CD14-positive monocyte (primary cell): ENCODE data around the gene CSTF1. TPM values are rescaled to one million over a fixed set of nuclear protein-coding genes. Genes with fewer than 3 reads are reported as not detected.
A peak's percentile ranks its signal among the peaks of the same experiment; 100 is the strongest.

Experiments
- DNase-seq, 3 donors: peaks; one replicate each; pipeline ENCODE4 v3.0.0-alpha.2; 2011 to 2022
- H2AFZ ChIP-seq: 2 replicates; pipeline ENCODE4 v1.6.0; 2012; ENCODE audit warnings: mild to moderate bottlenecking, low read depth, low read length, inconsistent platforms; ENCODE audit not compliant: insufficient read depth, poor library complexity, severe bottlenecking
- H3K27ac ChIP-seq, 2 donors: 1 replicate in 1 of 2; 2 replicates in 1 of 2; pipeline ENCODE4 v1.5.1; 2012 to 2013; ENCODE audit warnings: low read length in 2 of 2, control low read depth in 1 of 2, inconsistent platforms in 1 of 2, low read depth in 1 of 2, mild to moderate bottlenecking in 1 of 2
- H3K27me3 ChIP-seq, 2 donors: one replicate each; pipeline versions ENCODE4 v1.6.0 to v1.6.1; 2011 to 2013; ENCODE audit warnings: low read length in 2 of 2; ENCODE audit not compliant: control insufficient read depth in 2 of 2, insufficient read depth in 2 of 2
- H3K36me3 ChIP-seq, 2 donors: replicated peaks in 1 of 2; 1 replicate in 1 of 2; 2 replicates in 1 of 2; pipeline versions ENCODE4 v1.5.1 to v1.6.1; 2012 to 2013; ENCODE audit warnings: low read length in 2 of 2, control low read depth in 1 of 2, inconsistent platforms in 1 of 2, mild to moderate bottlenecking in 1 of 2; ENCODE audit not compliant: insufficient read depth in 2 of 2, control insufficient read depth in 1 of 2
- H3K4me1 ChIP-seq, 2 donors: 1 replicate in 1 of 2; 2 replicates in 1 of 2; pipeline versions ENCODE4 v1.5.1 to v1.6.1; 2012 to 2013; ENCODE audit warnings: low read length in 2 of 2, control low read depth in 1 of 2, inconsistent platforms in 1 of 2, mild to moderate bottlenecking in 1 of 2, moderate library complexity in 1 of 2; ENCODE audit not compliant: insufficient read depth in 2 of 2, control insufficient read depth in 1 of 2
- H3K4me2 ChIP-seq: replicated peaks from 2 replicates; pipeline ENCODE3; 2012; ENCODE audit warnings: low read length, moderate library complexity, mild to moderate bottlenecking; ENCODE audit not compliant: poor library complexity, severe bottlenecking; ENCODE audit errors: extremely low read depth
- H3K4me3 ChIP-seq, 3 experiments: fragments of 200-600 bp in 1 of 3; sonication (generic) in 1 of 3; replicated peaks in 1 of 3; 1 replicate in 2 of 3; 2 replicates in 1 of 3; pipeline ENCODE4 v1.5.1; 2011 to 2013; ENCODE audit warnings: low read length in 3 of 3, mild to moderate bottlenecking in 3 of 3, control low read depth in 2 of 3, low read depth in 2 of 3, inconsistent platforms in 1 of 3, moderate library complexity in 1 of 3
- H3K79me2 ChIP-seq: 2 replicates; pipeline ENCODE4 v1.6.0; 2012; ENCODE audit warnings: mild to moderate bottlenecking, control low read depth, inconsistent platforms, low read length, moderate library complexity; ENCODE audit not compliant: insufficient read depth
- H3K9ac ChIP-seq: 2 replicates; pipeline ENCODE4 v1.6.0; 2017; ENCODE audit warnings: low read length, mild to moderate bottlenecking; ENCODE audit not compliant: insufficient read depth, poor library complexity, severe bottlenecking
- H3K9me3 ChIP-seq, 2 donors: replicated peaks in 1 of 2; 1 replicate in 1 of 2; 2 replicates in 1 of 2; pipeline versions ENCODE4 v1.5.1 to v1.6.1; 2012 to 2013; ENCODE audit warnings: low read length in 2 of 2, control low read depth in 1 of 2; ENCODE audit not compliant: control insufficient read depth in 1 of 2, insufficient read depth in 1 of 2
- H4K20me1 ChIP-seq: 2 replicates; pipeline ENCODE4 v1.6.0; 2012; ENCODE audit warnings: mild to moderate bottlenecking, low read length, control low read depth, moderate library complexity; ENCODE audit not compliant: insufficient read depth
- H3K27ac Mint-ChIP-seq, 7 donors: one replicate each; pipeline ENCODE4 v1.8.0; 2020; ENCODE audit warnings: mild to moderate bottlenecking in 7 of 7, mixed read lengths in 7 of 7, moderate library complexity in 6 of 7, inconsistent platforms in 2 of 7
- H3K27me3 Mint-ChIP-seq, 3 donors: one replicate each; pipeline ENCODE4 v1.8.0; 2021 to 2022; ENCODE audit warnings: low read depth in 3 of 3, mild to moderate bottlenecking in 3 of 3, mixed read lengths in 3 of 3, moderate library complexity in 3 of 3, inconsistent platforms in 1 of 3
- H3K36me3 Mint-ChIP-seq, 2 donors: one replicate each; pipeline ENCODE4 v1.8.0; 2020; ENCODE audit warnings: mixed read lengths in 2 of 2, inconsistent platforms in 1 of 2, mild to moderate bottlenecking in 1 of 2
- H3K4me1 Mint-ChIP-seq: one replicate; pipeline ENCODE4 v1.8.0; 2020; ENCODE audit warnings: mild to moderate bottlenecking, mixed read lengths
- H3K4me3 Mint-ChIP-seq, 2 donors: one replicate each; pipeline ENCODE4 v1.8.0; 2020; ENCODE audit warnings: mild to moderate bottlenecking in 2 of 2, mixed read lengths in 2 of 2, moderate library complexity in 1 of 2
- H3K9me3 Mint-ChIP-seq, 7 donors: one replicate each; pipeline ENCODE4 v1.8.0; 2020 to 2022; ENCODE audit warnings: mixed read lengths in 7 of 7, mild to moderate bottlenecking in 6 of 7, moderate library complexity in 6 of 7, inconsistent platforms in 2 of 7
- WGBS: methylation state at CpG from one replicate; pipeline ENCODE4 v1.1.5; 2013; ENCODE audit warnings: missing lambda C conversion rate; ENCODE audit not compliant: insufficient coverage; 5-methylcytosine and 5-hydroxymethylcytosine counted together
- intact Hi-C, 2 donors: fragments of 100-400 bp; cut with micrococcal nuclease; formaldehyde crosslinking; loops; one replicate each; pipeline versions ENCODE4 v1.15.0 to v1.15.1; 2023
- polyA plus RNA-seq, 3 donors: library from polyadenylated mRNA; depleted of rRNA in 1 of 3; unstranded in 2 of 3; stranded (reverse) in 1 of 3; fragments of 300-500 nt in 2 of 3; fragments of >200 nt in 1 of 3; fragmentation: Illumina TruSeq in 2 of 3; gene quantifications; 1 replicate in 2 of 3; 2 replicates in 1 of 3; pipeline ENCODE4 v1.2.3, GENCODE V29; 2012 to 2021
- TF ChIP-seq, protein P1 (sequence below): fragments of 200-600 bp; IDR thresholded peaks from one replicate; pipeline ENCODE4 v1.8.0; 2022; ENCODE audit warnings: antibody characterized with exemption, mild to moderate bottlenecking

Gene CSTF1
- polyA plus RNA-seq, 3 donors, result 7.7 to 15.7 (median 10.7) TPM

DNA sequence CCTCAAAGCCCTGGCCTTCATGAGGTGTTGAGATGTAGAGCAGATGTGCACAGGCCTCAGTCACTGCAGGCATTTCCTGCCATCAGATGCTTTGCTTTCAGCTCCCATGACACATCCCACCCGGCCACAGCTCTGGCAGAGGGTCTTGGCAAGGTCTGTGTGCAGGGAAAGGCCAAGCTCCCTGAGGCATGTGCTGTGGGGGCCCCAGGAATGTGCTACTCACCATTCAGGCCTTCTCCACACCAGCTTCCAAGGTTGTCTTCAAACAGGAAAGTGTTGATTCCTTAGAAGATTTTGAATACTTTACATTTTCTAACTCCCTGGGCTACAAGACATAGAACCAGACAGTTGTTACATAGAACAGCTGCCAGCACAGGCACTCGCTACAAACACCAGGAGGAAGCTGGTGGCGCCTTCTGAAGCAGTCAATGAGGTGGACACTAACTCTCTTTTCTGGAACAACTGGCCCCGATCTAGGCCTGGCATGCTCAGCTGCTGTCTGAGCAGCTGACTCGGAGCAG, 47.4 kb downstream of the CSTF1 start:
- Histone ChIP-seq H3K79me2 (no peaks in the 10 kb centered on the region), H3K9ac (no peak overlapping the region), H3K36me3 (peaks cover 4 to 23% of the 10 kb centered on the region in 2 donors), H2AFZ (no peak overlapping the region), H3K9me3 (no peaks in the 10 kb centered on the region), H4K20me1 (no peaks in the 10 kb centered on the region), H3K27me3 (no peaks in the 10 kb centered on the region), H3K27ac (no peak overlapping the region), H3K4me3 (no peak overlapping the region), H3K4me1 (peaks cover 7 to 14% of the 10 kb centered on the region in 2 donors), H3K4me2 (no peak overlapping the region)
- Mint-ChIP-seq H3K9me3 (peaks cover 0 to 2% (median 0%) of the 10 kb centered on the region in 7 donors), H3K27ac (peak overlapping the region in 1 of 7 donors; percentile 69), H3K36me3 (peaks cover 27 to 43% of the 10 kb centered on the region in 2 donors), H3K4me3 (peak overlapping the region in 1 of 2 donors; percentile 39), H3K4me1 (peaks cover 27% of the 10 kb centered on the region), H3K27me3 (peaks cover 5 to 40% (median 13%) of the 10 kb centered on the region in 3 donors)
- TF ChIP-seq, protein P1, sequence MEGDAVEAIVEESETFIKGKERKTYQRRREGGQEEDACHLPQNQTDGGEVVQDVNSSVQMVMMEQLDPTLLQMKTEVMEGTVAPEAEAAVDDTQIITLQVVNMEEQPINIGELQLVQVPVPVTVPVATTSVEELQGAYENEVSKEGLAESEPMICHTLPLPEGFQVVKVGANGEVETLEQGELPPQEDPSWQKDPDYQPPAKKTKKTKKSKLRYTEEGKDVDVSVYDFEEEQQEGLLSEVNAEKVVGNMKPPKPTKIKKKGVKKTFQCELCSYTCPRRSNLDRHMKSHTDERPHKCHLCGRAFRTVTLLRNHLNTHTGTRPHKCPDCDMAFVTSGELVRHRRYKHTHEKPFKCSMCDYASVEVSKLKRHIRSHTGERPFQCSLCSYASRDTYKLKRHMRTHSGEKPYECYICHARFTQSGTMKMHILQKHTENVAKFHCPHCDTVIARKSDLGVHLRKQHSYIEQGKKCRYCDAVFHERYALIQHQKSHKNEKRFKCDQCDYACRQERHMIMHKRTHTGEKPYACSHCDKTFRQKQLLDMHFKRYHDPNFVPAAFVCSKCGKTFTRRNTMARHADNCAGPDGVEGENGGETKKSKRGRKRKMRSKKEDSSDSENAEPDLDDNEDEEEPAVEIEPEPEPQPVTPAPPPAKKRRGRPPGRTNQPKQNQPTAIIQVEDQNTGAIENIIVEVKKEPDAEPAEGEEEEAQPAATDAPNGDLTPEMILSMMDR, result no peak
- 25% methylated on average over 5 of the region's 5 CpGs for WGBS
- DNase-seq, result no peak
- intact Hi-C loops, result no loop called here

DNA sequence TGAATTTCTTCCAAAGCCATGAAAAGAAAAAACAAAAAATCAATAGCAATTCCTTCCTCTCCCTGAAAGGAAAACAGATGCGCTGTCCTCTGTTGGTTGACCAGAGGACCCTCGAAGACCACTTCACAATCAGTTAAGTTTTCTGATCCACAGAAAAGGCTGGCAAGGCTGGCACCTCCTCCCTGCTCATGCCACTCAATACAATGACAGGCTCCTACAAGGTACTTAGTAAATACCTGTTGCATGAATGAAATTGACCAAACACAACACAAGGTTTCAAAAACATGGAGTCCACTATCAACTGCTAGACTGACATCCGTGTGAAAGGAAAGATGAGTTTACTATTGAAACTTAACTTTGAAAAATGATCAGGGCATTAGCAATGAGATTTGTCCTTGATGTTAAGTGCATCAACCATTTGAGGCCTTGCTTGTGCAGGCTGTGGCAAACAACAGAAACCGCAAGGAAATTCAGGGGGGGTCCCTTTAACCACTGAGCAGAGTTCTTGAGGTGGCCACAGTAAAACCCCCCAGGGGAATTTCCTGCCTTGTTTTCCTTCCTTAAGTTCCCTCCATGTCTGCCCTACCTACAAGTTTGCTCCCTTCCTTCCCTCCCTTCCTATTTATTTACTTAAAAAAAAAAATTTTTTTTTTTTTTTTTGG, 48.0 kb downstream of the CSTF1 start:
- Mint-ChIP-seq H3K27ac (no peak overlapping the region), H3K4me3 (peak overlapping the region in 1 of 2 donors; percentile 39), H3K9me3 (peaks cover 0 to 2% (median 0%) of the 10 kb centered on the region in 7 donors), H3K27me3 (peaks cover 5 to 43% (median 13%) of the 10 kb centered on the region in 3 donors), H3K4me1 (peaks cover 23% of the 10 kb centered on the region), H3K36me3 (peaks cover 27 to 47% of the 10 kb centered on the region in 2 donors)
- 20% methylated on average over 1 of the region's 4 CpGs for WGBS
- no peaks in the 10 kb centered on the region for H3K79me2 ChIP-seq
- no peaks in the 10 kb centered on the region for H3K27me3 ChIP-seq
- H3K36me3 ChIP-seq, result peaks cover 4 to 23% of the 10 kb centered on the region in 2 donors
- TF ChIP-seq, protein P1, result no peak
- no peak overlapping the region for H3K4me2 ChIP-seq
- no peaks in the 10 kb centered on the region for H3K9me3 ChIP-seq
- no peak overlapping the region for H3K27ac ChIP-seq
- no peak overlapping the region for H2AFZ ChIP-seq
- H4K20me1 ChIP-seq, result no peaks in the 10 kb centered on the region
- DNase-seq, result no peak
- no peak overlapping the region for H3K9ac ChIP-seq
- peaks cover 4 to 14% of the 10 kb centered on the region in 2 donors for H3K4me1 ChIP-seq
- intact Hi-C loops, result no loop called here
- no peak overlapping the region for H3K4me3 ChIP-seq
